ENCODE results near the gene SCUBE3. TPM values are rescaled to one million over a fixed set of nuclear protein-coding genes. Genes with fewer than 3 reads are reported as not detected.

The SCUBE3 gene
- polyA plus RNA-seq, 3 donors: 44.7 to 62.8 (median 55.7) TPM

DNA sequence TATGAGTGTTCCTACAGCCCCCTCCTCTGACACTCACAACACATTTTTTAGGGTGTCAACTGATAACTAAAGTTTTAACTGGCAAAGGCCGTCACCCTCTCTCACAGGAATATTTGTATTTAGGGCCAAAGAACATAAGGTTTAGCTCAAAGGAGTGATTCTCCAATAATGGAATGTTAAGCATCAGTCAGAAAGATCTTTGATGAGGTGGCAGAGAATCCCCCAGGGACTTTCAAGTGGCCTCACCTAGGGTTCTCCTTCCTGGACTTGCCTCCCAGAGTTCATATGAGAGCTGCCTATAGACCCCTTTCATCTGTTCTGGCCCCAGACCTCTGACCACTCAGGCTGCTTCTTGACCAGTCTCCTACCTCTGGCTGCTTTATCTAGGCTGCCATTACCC lies 7.4 kb upstream of the SCUBE3 start:
- DNase-seq: no peak

DNA sequence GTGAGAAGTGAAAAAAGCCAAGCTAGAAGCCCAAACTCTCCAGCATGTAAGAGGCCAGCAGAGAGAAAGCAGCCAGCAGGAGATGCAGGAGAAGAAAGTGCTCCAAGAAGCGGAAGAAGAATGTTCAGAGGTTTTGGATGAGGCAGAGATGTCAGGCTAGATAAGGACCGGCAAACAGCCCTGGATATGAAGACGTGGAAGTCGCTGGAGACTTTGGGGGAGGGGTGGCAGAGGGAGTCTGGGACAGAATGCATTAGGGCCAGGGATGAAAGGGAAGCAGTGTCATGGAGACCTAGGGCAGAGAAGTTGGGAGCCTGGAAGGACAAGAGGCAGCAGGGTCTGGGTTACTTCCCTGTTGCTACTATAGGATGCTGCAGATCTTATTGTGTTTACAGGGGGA lies 5.3 kb upstream of the SCUBE3 start:
- DNase-seq: no peak

DNA sequence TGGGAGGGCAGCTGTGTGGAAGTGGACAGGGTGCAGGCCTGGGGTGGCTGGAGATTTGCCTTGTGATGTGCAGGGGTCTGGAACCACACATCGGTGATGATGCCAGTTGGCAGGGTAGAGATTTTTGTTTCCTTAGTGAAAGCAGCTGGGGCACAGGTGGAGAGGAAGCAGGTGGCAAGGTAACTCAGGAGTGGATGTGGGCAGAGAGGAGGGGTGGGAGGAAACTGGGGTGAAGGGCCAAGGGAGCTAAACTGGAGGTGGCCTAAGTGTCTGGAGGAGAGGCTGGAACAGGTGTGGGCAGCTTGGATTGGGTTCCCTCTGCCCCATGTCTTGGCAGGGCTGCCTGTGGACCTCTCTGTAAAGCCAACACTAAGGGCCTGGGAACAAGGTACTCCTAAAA lies 4.7 kb upstream of the SCUBE3 start:
- no peak for DNase-seq

DNA sequence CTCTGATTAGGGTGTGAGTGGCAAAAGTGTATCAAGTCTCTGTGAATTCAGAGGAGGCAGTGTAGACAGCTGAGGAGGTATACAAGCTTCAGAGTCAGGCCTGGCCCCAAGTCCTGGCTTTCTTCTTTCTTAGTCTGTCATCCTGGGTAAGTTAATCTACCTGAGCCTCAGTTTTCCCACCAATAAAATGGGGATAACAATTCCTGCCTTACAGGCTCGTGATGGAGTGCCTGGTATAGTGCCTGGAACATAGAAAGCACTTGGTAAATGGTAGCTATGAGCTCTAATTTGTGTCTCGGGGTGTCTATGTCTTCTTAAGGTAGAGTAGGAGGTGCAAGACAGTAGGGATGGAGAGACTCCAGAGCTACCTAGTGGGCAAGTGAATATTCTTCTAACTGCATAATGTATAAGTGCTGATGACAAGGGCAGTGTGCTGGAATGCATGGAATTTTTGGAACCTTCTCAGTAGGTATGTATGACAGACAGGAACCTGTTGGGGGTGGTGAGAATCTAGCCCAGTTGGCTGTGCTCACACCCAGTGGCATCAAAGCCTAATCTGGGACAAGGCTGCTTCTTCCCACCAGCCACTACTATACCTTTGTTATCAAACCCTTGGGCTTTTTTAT lies 4.0 kb upstream of the SCUBE3 start:
- DNase-seq: no peak

DNA sequence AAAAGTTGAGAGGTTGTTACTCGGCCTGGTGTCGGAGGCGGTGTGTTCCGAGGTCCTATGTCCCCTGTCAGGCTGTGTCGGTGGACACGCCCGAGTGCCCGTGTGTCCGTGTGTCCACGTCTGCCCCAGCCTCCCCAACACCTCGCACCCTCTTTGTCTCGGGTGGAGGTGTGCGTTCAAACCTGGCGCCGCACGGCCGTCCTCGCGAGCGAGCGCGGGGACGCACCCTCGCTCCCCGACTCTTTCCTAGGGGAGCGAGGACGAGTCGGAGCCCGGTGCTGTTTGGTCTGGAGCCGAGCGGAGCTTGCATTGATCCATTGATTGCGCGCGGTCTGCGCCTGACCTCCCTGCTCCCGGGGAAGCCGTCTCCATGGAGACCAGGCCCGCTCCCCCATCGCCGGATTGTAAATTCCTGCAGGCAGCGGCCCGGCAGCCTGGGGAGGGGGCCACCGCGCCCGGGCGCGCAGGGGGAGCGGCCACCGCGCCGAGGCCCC lies 411 bp upstream of the SCUBE3 start:
- no peak for DNase-seq

DNA sequence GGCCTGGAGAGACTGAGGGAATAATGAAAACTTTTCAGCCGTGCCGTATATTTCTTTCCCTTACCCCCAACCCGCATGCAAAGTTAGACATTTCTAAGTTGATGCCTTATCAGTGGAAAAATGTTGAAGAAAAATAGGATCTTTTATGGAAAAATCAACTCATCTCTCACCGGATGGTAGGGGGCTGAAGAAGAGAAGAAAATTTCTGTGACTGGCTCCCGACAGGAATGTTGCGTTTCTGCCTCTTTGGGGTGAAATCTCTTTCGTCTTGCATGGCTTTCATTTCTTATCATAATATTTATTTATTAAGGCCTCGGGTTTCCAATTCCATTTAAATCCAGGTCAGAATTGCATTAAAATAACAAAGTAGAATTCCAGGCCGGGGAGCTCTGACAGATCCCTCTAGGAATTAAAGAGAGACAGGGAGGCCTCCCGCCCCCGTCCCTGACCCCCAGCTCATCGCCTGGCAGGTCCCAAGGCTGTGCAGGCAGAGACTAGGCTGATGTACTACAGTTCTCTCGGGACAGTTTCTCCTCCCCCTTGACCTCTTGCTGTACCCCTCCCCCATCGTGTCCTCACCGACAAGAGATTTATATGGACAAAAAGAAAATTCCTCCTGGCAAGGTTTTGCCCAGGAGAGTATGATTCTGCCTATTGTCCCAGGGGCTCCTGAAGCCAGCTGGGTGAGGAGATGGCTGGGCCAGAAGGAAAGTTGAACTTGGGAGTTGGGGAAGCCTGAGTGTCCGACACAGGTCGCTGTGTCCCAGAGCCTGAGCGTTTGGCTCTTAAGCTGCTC lies 1.3 kb downstream of the SCUBE3 start:
- DNase-seq: no peak

DNA sequence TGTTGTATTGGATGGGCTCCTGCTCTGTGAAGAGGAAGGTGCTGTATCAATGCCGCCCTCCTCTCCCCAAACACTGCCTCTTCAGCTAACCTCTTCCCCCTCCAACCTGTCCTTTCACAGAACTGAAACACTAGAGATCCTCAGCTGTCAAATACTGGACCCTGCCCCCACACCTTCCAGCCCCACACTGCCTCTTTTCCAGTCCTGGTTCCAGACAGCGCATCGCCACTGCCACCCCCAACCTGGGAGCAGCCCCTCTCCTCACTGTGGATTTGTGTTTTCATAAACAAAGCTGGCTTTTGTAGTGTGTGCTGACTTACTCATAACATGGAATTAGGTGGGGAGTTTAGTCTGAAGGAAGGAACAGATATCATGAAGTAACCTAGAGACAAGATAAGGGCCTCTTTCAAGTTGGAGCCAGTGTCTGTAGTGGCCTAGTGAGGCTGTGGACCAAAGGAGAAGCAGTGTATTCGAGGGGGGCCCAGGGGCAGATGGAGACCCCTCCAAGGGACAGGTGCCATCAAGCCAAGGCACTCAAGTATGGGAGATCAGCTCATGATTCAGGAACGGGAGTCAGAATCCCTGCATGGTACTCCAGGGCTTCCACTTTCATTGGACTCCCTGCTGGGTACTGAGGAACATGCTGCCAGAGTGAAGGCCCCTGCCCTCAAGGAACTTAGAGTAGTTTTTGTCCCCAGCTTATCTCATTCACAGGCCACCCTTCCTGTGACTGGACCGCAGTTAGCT lies 2.1 kb downstream of the SCUBE3 start:
- no peak for DNase-seq

DNA sequence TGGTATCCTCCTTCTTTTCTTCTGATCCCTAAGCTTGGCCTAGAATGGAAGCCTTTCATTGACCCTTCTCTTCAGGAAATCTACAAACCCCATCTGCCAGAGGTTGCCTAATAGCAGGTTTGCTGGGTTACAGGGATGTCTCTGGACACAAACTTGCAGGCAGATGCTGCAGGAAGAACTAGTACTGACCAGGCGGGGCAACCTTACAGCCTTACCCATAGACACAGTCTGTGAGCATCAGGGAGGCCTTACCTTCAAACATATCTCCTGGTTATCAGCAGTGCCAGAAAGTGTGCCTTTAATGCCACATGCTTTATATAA lies 2.6 kb downstream of the SCUBE3 start:
- no peak for DNase-seq

DNA sequence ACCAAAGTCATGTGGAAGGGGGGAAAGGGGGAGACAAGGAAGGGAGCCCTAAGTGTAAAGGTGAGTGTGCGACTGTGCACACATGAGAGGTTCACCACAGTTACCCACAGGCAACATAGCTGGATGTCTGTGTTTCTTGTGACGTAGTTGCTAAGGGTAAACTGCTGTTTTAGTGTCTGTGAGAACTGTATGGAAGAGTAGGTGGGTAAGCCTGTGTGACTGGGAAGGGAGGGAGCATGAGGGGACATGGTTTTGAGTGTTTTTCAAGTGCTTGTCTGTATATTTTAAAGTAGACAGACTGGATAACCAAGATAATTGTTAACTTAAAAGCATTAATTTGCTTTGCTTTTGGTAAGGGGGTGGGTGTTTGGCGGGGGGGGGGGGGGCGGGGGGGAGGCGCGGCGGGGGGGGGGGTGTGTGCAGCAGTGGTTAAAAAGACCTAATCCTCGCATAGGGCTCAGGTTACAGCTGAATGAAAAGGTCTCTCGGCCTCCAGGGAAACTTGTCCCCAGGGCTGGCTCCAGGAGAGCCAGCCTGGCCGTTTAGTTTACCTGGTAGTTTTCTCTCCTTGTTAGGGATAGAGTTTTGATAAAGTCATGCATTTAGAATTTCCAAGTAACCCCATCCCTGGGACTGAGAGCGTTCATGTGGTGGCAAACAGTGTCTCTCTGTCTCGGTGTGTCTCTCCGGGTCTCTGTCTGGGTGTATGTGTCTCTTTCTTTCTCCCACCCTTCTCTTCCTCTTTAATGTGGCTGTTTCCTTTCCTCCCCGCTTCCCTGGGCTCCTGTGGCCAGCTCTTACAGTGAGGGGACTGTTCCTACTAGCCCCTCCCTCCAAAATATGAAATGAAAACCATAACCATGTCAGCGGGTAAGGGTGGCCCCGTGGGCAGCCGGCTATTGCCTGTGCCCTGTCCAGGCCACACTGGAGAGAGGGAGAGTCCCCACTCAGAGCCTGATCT lies 3.4 kb downstream of the SCUBE3 start:
- no peak for DNase-seq

DNA sequence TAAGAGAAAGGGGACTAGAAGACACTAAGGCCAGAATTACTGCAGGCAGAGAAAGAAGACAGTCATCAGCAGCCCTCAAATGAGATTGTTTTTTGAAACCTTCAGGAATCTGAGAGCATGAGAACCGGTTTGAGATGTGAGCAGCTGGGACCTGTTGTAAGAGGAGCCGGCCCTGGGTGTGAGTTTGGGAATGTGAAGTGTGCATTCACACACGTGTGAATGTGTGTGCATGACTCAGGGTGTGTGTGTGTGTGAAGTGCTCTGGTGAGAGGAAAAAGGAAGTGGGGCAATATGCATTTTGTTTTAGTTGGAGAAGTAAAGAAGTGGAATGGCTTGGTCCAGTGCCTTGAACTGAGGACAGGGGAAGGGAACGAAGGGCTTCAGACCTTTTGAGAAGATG lies 4.3 kb downstream of the SCUBE3 start:
- no peak for DNase-seq

DNA sequence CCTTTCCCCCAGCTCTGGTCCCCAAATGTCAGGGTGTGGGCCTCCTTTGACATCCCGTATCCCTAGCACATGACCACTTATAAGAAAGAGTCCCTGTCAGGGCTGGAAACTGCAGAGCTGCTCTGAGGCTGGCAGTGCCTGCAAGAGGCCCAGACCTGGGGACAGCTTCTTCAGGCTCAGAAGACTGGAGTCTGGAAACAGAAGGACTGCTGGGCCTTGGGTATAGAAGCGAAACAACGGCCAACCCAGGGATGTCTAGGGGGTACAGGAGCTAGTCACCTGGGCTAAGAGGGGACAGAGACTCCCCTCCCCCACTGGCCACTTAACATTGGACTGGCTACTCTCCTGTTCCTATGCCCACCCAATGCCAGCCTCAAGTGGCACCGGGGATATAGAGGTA lies 4.7 kb downstream of the SCUBE3 start:
- no peak for DNase-seq

DNA sequence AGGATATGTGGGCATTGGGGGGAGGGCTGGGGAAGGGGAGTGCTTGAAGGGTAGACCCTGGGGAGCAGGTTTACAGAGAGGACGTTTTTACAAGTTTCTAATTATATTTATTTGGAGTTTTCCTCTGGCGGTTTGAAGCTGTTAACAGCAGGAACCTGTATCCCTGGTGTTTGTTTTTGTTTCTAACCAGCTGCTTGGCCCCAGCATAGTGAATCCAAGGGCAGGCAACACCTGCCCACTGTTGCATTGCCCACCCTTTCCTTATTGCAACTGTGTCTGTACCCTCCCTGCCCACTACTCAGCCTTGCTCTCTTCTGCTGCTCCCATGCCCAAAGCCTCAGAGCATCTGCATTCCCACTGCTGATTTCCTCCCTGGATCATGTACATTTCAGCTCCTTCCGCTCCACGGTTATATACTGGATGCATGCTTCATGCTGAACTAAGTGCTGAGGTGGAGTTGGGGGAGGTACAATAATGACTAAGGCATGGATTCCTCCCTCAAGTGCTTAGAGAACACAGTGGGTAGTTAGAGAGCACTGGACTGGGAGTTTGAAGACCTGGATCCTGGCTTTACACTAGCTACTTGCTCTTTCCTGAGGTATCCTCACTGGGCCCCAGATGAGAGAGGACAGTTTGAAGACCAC lies 6.0 kb downstream of the SCUBE3 start:
- no peak for DNase-seq

DNA sequence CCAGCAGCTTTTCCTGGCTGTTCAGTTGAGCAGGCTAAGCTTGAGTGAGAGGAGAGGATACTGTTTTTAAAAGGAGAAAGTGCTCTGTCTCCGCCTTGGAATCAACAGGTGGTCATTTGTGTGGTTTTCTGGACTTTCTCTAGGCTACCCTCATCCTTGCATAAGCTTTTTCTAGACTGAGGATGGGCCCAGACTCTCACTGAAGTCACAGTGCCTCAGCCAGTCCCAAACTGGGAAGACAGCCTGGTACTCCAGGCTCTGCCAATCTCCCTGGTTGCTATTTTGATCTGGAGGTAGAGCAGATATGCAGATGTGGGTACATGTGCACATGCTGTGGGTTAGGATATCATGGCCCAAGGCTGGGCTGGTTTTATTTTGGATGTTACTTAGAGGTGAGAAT lies 7.0 kb downstream of the SCUBE3 start:
- no peak for DNase-seq

DNA sequence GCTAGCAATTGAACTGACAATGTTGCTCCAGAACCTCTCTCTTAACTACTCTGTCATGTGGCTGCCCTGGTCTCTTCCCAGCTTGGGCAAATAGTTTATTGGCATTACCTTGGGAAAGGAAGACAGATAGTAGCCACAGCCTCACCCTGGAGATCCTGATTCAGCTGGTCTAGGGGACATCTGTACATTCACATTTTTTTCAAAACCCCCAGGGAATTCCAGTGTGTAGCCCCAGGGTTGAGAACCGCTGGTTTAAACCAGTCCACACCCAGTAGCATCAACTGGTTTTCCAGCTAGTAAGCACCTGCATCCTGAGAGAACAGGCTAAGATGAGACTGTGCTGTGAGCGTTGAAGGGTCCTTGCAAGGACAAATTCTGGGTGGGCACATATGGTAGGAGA lies 9.6 kb downstream of the SCUBE3 start:
- DNase-seq: no peak

DNA sequence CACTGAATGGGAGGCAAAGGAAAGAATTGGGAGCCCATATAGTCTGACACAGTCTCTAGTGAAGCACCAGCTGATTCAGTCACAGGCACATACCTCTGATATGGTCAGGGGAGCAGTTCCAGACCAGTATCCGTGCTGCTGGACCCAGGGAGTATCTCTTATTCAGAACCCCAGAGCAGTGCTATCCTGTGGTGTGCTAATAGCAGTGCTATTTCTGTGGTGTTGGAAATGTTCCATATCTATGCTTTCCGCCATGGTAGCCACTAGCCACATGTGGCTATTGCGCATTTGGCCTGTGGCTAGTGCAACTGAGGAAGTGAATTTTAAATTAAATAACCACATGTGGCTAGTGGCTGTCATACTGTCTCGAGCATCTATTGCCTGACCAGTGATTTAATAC lies 11.0 kb downstream of the SCUBE3 start:
- no peak for DNase-seq

DNA sequence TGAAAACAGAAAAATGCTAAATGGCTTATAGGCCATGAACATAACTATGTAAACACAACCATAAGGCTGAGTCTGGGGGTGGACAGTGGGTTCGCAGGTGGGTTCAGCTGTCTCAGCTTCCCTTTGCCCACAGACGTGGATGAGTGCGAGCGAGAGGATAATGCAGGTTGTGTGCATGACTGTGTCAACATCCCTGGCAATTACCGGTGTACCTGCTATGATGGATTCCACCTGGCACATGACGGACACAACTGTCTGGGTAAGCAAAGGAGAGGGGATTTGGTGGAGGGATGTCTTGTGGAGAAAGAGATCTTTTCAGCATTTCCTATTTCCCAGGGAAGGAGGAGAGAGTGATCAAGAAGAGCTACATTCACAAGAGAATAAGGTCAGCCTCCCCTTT lies 14.7 kb downstream of the SCUBE3 start:
- no peak for DNase-seq

DNA sequence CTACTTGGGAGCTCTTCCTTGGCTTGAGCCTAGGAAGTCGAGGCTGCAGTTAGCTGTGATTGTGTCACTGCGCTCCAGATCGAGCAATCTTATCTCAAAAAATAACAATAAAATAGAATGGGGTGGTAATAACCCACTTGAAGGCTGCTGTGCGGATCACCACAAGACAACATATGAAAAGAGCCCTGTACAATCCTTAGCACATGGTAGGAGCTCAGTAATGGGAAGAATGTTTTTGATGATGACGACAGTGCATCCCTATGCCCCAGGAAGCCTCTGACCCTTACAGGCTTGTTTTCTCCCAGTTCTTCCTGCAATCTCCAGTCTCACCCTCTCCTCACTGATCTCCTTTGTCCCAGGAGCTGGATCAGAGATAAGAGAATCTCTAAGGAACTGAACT lies 15.5 kb downstream of the SCUBE3 start:
- no peak for DNase-seq

DNA sequence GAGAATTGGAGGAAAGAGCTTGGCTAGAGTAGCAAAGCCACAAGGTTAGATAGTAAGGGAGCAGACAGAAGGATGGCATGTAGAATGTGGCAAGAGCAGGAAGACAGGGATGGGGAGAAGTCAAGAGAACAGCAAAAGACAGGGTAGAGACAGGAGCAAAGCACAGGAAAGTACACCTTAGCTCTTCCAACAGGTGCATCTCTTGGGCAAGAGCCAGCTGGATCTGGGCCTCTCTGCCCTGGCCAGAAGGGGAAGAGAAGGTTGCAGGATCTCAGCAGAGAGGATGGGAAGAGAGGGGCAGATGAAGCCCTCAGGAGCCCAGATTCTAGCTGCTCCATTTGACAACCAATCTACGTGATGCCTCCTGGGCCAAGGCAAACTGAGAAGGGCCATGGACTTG lies 16.7 kb downstream of the SCUBE3 start:
- no peak for DNase-seq

DNA sequence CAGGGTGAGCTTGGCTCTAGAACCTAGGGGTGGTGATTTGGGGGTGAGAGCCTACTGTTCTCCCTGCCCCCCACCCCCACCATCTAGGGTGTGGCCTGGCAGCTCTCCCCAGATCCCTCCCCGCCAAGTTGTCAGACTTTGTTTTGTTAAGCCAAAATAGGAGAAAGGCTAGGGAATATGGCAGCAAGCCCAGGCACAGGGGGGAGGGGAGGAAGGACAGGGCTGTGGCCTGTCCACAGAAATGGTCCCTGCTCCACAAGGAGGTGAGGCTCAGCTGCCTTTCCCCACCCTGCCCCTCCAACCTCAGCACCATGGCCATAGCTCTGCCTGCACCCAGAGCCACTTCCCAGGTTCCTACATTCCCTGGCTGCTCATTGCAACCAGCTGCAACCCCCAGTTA lies 17.2 kb downstream of the SCUBE3 start:
- DNase-seq: no peak

DNA sequence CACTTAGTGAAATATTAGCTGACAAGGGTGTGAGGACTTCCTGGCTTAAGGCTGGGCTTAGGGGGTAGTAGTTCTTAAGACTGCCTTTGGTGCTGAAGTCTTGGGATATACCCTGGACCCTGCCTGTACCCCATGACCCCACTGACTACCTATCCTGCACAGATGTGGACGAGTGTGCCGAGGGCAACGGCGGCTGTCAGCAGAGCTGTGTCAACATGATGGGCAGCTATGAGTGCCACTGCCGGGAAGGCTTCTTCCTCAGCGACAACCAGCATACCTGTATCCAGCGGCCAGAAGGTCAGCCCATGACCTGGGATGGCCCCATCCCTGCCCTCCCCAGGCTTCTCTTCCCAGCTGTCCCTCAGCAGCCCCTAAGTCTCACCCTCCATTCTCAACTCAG lies 17.8 kb downstream of the SCUBE3 start:
- no peak for DNase-seq

DNA sequence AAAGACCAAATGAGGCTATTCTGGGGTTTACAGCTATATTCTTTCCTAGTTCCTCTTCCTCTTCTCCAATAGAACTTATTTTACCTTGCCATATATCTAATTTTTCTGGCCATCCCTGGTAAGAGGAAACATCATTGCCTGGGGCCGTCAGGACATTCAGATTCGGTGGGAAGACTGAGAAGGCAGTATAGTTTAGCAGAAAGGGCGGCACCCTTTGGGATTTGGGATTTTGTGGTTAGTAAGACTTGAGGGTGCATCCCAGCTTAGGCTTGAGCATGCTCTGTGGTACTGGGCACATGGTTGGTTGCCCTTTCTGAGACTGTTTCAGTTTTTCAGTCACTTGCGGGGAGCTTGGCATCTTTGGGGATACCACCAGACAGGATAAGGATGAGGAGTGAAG lies 21.1 kb downstream of the SCUBE3 start:
- no peak for DNase-seq

DNA sequence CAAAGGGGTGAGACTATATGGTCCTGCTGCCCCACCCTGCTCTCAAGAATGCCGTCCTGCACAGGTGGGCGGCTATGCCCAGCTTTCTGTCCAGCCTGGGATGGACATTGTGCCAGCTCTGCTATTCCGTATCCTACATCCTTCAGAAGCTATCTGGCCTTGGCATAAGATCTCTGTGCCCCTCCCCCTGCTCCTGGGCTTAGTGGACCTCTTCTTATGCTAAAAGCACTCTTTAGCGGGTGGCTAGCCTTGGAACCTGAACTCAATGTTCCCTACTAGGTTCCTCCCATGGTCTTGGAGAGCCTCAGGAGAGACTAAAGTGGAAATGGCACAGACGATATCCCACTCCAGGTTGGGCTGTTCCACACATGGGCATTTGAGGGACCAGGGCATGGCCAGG lies 22.5 kb downstream of the SCUBE3 start:
- DNase-seq: no peak

Data from renal pelvis (tissue), 4 donors.